Right lobe of liver (tissue), 4 donors: ENCODE measurements around the gene STPG1.

Source experiments
- POLR2A ChIP-seq: fragments of 450-650 bp; IDR thresholded peaks from one replicate; pipeline ENCODE4 v1.6.1; 2017; ENCODE audit warnings: antibody characterized with exemption, mild to moderate bottlenecking
- TF ChIP-seq, protein P1 (sequence below), 4 donors: fragments of 200-600 bp in 3 of 4; fragments of 450-650 bp in 1 of 4; IDR thresholded peaks; one replicate each; pipeline versions ENCODE4 v1.5.1 to v1.8.0; 2016 to 2022; ENCODE audit warnings: antibody characterized with exemption in 4 of 4, mild to moderate bottlenecking in 2 of 4
- donor health status: DM: no; HTN: no; CAD: no.
- donor health status: DM: no; HTN: no; CAD: no.
- donor health status: DM: no; HTN: yes; CAD: no.

DNA sequence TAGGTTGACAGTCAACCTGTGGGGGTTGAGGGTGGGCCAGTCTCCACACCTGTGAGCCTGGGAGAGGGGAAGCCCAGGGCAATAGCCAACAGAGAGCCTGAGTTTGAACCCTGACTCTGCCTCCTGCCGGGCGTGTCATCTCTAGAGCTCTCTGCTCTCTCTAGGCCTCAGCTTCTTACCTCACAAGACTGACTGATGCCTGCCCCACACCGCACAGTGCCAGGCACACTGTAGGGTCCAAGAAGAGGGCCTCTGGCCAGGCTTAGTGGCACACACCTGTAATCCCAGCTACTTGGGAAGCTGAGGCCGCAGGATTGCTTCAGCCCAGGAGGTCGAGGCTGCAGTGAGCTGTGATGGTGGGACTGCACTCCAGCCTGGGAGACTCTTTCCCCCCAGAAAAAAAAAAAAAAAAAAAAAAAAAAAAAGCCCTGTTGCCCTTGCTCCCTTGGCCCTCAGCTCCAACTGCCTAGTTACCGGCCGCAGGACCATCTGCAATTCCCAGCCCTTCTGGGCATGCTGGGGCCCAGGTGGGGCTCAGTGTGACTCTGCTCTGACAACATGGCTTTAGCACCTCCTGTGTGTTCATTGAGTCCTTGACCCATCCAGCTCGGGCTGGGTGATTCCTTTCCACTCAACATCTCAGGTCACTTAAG is 69.4 kb downstream of the STPG1 start:
- TF ChIP-seq, protein P1, sequence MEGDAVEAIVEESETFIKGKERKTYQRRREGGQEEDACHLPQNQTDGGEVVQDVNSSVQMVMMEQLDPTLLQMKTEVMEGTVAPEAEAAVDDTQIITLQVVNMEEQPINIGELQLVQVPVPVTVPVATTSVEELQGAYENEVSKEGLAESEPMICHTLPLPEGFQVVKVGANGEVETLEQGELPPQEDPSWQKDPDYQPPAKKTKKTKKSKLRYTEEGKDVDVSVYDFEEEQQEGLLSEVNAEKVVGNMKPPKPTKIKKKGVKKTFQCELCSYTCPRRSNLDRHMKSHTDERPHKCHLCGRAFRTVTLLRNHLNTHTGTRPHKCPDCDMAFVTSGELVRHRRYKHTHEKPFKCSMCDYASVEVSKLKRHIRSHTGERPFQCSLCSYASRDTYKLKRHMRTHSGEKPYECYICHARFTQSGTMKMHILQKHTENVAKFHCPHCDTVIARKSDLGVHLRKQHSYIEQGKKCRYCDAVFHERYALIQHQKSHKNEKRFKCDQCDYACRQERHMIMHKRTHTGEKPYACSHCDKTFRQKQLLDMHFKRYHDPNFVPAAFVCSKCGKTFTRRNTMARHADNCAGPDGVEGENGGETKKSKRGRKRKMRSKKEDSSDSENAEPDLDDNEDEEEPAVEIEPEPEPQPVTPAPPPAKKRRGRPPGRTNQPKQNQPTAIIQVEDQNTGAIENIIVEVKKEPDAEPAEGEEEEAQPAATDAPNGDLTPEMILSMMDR (IDR thresholded peaks at IDR 0.05) = no peak
- no peak for TF ChIP-seq POLR2A
